ENCODE data around the gene BOLA1. TPM values are rescaled to one million over a fixed set of nuclear protein-coding genes. Genes with fewer than 3 reads are reported as not detected.
"Not testable (repeated sequence)": the region's sequence is repeated elsewhere in the genome, so short reads cannot be mapped to it uniquely, and the experiment has no call there.

BOLA1 gene, protein sequence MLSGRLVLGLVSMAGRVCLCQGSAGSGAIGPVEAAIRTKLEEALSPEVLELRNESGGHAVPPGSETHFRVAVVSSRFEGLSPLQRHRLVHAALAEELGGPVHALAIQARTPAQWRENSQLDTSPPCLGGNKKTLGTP
- 10 to 100 TPM; 30.6 to 63.0 (median 46.0) TPM for total RNA-seq

DNA sequence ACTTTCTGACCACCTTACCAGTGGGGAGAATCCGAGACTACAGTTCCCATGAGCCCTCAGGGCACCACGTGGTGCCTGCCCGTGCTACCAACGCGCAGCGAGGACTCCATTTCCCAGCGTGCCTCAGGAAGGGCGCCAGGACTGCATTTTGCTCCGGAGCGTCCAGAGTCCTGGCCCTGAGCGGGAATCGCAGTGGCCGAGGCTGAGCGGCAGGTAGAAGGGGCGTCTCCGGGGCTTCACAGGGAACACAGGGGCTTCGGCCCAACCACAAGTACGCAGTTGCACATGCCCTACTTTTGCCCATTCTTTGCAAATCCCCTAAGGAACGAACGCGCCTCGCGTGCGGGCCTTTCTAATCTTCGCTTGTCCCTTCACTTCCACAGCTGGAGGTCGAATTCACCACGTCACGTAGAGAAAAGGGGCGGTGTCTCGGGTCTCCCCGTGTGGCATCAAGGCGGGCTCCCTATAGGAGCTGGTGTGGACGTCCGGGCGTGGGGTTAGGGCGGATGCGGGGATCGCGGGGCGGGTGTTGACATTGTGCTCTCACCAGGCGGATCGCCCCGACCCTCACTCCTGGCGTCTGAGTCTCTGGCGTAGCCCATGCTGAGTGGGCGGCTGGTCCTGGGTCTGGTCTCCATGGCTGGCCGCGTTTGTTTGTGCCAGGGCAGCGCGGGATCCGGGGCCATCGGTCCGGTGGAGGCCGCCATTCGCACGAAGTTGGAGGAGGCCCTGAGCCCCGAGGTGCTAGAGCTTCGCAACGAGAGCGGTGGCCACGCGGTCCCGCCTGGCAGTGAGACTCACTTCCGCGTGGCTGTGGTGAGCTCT, at the start of gene BOLA1:
BOLA1 (plus strand) TSS at position 109 of the 825 bp plus-strand sequence; CDS start at position 601, 492 bp downstream.
- intact Hi-C loops (cut with DNase I; ENCODE audit: low total_unique reads): no loop called here
- 0 to 7% methylated on average over 29 to 65 of the region's 65 CpGs for WGBS, 2 donors
- TF ChIP-seq, protein P1, sequence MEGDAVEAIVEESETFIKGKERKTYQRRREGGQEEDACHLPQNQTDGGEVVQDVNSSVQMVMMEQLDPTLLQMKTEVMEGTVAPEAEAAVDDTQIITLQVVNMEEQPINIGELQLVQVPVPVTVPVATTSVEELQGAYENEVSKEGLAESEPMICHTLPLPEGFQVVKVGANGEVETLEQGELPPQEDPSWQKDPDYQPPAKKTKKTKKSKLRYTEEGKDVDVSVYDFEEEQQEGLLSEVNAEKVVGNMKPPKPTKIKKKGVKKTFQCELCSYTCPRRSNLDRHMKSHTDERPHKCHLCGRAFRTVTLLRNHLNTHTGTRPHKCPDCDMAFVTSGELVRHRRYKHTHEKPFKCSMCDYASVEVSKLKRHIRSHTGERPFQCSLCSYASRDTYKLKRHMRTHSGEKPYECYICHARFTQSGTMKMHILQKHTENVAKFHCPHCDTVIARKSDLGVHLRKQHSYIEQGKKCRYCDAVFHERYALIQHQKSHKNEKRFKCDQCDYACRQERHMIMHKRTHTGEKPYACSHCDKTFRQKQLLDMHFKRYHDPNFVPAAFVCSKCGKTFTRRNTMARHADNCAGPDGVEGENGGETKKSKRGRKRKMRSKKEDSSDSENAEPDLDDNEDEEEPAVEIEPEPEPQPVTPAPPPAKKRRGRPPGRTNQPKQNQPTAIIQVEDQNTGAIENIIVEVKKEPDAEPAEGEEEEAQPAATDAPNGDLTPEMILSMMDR (IDR thresholded peaks at IDR 0.05): no peak
- TF ChIP-seq POLR2A (IDR thresholded peaks at IDR 0.05): no peak
- peak; percentile 94 to 98 for DNase-seq (ENCODE audit: low spot score in 2 of 2)
- H3K4me3 ChIP-seq (ENCODE audit: low read depth, poor library complexity, severe bottlenecking): peak within 1 kb of the TSS; percentile 31

DNA sequence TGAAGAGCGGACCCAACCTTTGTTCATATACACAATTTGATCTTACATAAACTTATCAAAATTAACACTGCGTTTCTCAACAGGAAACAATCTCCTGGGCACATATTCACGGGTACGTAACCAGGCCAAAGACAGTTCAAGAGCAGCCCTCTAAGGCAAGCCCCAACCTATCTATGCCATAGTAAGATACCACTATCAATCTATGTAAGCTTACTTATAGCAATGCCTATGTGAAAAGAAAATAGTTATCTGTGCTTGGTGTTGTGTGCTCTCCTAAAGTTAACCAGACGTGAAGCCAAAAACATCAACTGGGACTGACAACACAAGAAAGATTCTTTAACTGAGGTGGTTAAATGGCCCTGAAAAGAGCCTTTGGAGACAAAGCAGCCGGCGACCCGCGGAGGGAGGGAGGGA, 49.4 kb upstream of the BOLA1 start:
- intact Hi-C loops (cut with DNase I; ENCODE audit: low total_unique reads): no loop called here
- WGBS, 2 donors: 4% methylated on average over 9 of the region's 9 CpGs
- no peak for TF ChIP-seq POLR2A (IDR thresholded peaks at IDR 0.05)
- TF ChIP-seq, protein P1 (IDR thresholded peaks at IDR 0.05): no peak
- peak in 1 of 2 donors; percentile 12 for DNase-seq (ENCODE audit: low spot score in 2 of 2)
- H3K4me3 ChIP-seq (ENCODE audit: low read depth, poor library complexity, severe bottlenecking): no peak overlapping the region

DNA sequence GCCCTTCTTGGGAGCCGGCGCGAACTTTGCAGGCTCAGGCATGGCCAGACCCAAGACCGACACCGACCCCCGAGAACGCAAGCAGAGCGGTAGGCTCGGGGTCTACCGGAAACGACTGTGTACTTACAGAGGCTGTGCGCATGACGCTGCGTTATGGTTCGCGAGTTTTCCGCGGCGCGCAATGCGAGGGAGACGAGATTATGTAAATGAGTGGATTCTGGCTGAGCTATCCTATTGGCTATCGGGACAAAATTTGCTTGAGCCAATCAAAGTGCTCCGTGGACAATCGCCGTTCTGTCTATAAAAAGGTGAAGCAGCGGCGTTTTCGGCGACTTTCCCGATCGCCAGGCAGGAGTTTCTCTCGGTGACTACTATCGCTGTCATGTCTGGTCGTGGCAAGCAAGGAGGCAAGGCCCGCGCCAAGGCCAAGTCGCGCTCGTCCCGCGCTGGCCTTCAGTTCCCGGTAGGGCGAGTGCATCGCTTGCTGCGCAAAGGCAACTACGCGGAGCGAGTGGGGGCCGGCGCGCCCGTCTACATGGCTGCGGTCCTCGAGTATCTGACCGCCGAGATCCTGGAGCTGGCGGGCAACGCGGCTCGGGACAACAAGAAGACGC, 48.5 kb upstream of the BOLA1 start:
- H3K4me3 ChIP-seq (ENCODE audit: low read depth, poor library complexity, severe bottlenecking); DNase-seq (ENCODE audit: low spot score in 2 of 2); intact Hi-C loops (cut with DNase I; ENCODE audit: low total_unique reads): not testable (repeated sequence)
- WGBS, 2 donors: no CpG with 5 or more reads among the region's 62 CpGs

DNA sequence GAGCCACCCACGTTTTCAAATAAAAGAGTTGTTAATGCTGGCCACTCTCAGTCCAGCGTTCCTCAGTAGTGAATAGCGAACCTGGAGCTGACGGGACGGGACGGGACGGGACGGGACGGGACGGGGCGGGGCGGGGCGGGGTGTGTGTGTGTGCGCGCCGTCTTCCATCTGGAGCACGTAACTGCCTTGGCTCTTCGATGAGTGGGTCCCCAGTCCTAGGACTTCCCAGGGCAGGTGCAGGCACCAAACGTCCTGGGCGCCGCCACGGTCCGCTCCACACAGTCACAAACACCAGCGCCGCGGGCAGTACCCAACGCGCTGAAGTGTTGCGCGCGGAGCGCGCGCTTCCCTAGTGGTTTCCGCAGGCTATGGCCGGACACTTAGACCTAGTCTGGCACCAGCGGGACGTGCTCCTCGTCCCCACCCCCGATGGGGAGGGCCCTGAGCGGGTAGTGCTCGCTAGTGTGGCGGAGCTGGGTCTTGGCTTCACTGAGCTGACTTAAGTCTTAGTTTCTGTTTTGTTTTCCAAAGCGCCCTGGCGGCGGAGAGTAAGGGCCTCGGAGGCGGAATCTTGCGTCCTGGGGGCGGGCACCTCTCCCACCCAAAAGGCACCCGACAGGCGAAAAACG, 47.7 kb upstream of the BOLA1 start:
- WGBS, 2 donors: no CpG with 5 or more reads among the region's 53 CpGs
- intact Hi-C loops (cut with DNase I; ENCODE audit: low total_unique reads); H3K4me3 ChIP-seq (ENCODE audit: low read depth, poor library complexity, severe bottlenecking); DNase-seq (ENCODE audit: low spot score in 2 of 2): not testable (repeated sequence)

DNA sequence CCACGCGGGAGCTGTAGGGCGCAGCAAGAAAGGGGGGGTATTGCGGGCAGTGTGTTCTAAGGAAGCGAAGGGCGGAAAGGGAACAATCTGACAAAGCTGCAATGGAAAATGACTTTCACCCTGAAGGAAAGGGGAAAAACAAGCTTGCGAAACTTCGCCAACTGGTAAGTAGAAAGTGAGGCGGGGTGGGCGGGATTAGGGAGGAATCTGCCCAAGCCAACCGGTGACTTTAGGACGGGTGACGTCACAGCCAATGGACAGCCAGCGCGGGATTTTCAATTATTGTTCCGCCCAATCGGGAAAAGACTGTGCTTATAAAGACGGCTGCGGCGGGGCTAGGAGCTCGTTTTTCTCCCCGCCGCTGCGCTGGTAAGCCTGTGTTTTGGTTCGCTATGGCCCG, 47.1 kb upstream of the BOLA1 start:
- H3K4me3 ChIP-seq (ENCODE audit: low read depth, poor library complexity, severe bottlenecking); DNase-seq (ENCODE audit: low spot score in 2 of 2); intact Hi-C loops (cut with DNase I; ENCODE audit: low total_unique reads): not testable (repeated sequence)
- WGBS, 2 donors: no CpG with 5 or more reads among the region's 26 CpGs

DNA sequence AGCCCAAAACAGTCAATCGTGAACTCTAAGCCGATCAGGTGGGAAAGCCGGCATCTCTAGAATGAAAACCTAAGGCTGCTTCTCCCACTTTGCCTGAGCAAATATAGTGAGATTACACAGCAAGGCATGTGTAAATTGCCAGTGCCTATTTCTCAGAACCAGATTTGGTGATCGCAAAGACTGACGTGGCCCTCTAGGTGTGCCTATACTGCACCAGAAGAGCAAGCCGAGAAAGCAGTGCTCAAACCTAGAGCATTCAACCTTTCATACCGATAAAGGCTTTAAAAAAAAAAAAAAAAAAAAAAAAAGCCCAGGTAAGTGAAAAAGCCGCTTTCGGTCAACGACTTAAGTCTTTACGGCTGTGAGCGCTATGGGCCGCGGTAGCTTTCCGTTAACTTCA, 39.1 kb upstream of the BOLA1 start:
- intact Hi-C loops (cut with DNase I; ENCODE audit: low total_unique reads); DNase-seq (ENCODE audit: low spot score in 2 of 2); H3K4me3 ChIP-seq (ENCODE audit: low read depth, poor library complexity, severe bottlenecking): not testable (repeated sequence)
- no CpG with 5 or more reads among the region's 15 CpGs for WGBS, 2 donors

DNA sequence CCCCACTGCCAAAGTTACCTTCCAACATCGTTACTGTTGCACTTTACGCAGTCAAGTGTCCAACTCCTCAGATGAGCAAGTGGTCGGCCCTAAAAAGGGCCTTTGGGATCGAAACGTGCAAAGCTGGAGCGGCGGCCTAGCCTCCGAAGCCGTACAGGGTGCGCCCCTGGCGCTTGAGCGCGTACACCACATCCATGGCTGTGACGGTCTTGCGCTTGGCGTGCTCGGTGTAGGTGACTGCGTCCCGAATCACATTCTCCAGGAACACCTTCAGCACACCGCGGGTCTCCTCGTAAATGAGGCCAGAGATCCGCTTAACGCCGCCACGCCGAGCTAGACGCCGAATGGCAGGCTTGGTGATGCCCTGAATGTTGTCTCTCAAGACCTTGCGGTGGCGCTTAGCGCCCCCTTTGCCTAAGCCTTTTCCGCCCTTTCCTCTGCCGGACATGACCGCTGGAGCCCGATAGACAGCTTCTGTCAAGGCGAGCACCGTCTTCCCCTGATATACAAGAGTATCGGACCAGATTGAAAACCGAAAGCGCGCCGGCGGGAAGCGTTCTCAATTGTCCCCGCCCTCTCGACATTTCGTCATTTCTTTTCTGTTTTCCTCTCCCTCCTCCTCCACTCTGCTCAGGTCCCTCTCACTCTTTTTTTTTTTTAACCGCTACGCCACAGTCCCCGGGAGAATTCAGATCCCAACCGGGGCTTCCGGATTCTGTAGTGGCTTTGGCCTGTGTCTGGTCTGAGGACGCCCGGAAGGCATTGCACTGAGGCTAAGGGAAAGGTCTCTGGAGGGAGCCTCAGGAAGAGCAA, 38.5 kb upstream of the BOLA1 start:
- no CpG with 5 or more reads among the region's 55 CpGs for WGBS, 2 donors

DNA sequence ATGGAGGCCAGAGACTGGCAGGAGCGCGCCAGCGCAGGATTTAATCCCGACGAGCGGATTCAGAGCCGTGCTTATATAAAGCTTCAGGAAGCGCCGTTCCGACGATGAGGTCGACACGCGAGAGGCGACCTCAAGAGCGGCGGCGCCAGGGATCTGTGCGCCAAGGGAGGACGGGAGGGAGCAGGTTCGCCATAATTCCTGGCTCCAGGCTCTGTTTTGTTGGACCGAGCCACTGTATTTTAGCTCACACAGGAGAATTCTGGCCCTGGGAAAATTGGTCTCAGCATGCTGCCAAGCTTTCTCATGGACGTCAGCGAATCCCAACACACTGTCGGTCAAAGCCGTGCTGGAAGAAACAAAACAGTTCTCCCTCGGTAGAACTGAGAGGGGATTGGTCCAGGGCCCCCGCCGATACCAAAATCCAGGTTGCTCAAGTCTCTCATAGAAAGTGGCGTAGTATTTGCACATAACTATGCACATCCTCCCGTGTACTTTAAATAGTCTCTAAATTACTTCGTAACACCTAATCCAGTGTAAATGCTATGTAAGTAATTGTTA, 37.8 kb upstream of the BOLA1 start:
- DNase-seq (ENCODE audit: low spot score in 2 of 2); intact Hi-C loops (cut with DNase I; ENCODE audit: low total_unique reads); H3K4me3 ChIP-seq (ENCODE audit: low read depth, poor library complexity, severe bottlenecking): not testable (repeated sequence)
- no CpG with 5 or more reads among the region's 32 CpGs for WGBS, 2 donors

More for the DNA sequence above, 38.5 kb upstream of the BOLA1 start:
- intact Hi-C loops (cut with DNase I; ENCODE audit: low total_unique reads); H3K4me3 ChIP-seq (ENCODE audit: low read depth, poor library complexity, severe bottlenecking); DNase-seq (ENCODE audit: low spot score in 2 of 2): not testable (repeated sequence)

DNA sequence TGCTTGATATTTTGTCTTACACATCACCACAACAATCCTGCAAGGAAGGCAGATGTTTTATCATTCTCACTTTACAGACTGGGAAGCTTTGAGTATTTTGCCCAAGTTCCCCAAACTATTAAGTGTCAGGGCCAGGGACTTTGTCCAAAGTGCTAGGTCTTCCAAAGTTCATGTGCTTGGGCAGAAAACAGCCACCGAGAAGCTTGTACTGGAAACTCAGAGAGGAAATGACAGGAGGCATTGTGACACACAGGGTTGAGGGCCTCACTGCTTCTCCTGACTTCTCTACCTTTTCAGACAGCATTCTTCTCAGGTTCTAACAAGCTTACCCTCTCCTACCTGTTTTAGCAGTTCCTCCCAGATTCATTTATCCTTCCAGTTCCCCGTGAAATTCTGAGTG, 32.5 kb upstream of the BOLA1 start:
- intact Hi-C loops (cut with DNase I; ENCODE audit: low total_unique reads); DNase-seq (ENCODE audit: low spot score in 2 of 2); H3K4me3 ChIP-seq (ENCODE audit: low read depth, poor library complexity, severe bottlenecking): not testable (repeated sequence)
- no CpG with 5 or more reads among the region's 2 CpGs for WGBS, 2 donors

DNA sequence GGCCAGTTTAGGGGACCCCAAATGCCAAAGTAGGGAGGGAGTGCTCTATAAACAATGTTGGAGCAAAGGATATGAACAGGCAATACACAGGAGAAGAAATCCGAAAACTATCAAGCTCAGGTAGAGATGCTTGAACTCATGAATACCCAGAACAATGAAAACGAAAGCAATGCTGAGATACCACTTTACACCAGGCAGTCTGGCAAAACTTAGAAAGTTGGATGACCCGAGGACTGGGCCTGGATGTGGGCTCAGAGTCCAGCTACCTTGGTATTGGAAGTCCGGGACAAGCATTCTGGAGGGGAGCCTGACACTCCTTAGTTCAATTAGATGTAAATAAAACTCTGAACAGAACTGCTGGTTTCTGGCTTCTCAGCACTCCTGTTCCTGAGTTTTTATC, 26.3 kb upstream of the BOLA1 start:
- H3K4me3 ChIP-seq (ENCODE audit: low read depth, poor library complexity, severe bottlenecking); intact Hi-C loops (cut with DNase I; ENCODE audit: low total_unique reads); DNase-seq (ENCODE audit: low spot score in 2 of 2): not testable (repeated sequence)
- no CpG with 5 or more reads among the region's 4 CpGs for WGBS, 2 donors

Data from lower leg skin (tissue), 4 donors.